ENCODE data around the gene AP5B1.

Gene AP5B1

DNA sequence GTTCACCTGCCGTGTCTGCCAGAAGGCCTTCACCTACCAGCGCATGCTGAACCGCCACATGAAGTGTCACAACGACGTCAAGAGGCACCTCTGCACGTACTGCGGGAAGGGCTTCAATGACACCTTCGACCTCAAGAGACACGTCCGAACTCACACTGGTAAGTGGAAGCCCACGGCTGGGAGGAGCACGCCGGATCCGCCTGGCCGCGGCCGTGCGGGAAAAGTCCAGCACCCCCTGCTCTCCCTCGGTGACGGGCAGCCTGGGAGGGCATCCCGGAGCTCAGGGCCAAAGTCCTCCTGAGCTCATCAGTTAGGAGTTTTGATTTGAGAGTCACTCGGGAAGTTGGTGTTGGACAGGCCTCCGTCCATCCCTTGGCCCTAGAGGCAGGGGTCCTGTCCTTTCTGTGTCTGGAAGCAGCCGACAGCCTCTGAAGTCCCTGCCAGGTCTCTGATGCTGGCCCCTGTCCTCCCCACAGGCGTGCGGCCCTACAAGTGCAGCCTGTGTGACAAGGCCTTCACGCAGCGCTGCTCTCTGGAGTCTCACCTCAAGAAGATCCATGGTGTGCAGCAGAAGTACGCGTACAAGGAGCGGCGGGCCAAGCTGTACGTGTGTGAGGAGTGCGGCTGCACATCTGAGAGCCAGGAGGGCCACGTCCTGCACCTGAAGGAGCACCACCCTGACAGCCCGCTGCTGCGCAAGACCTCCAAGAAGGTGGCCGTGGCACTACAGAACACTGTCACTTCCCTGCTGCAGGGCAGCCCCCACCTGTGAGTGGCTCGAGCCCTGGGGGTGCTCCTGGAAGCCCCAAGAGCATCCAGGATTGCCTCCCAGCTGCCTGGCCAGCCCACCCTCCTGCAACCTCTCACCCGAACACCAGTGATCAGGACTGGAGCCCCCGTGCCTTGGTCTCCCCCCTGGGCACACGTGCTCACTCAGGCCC, 14.1 kb upstream of the AP5B1 start (continued):
- TF ChIP-seq, protein P1, sequence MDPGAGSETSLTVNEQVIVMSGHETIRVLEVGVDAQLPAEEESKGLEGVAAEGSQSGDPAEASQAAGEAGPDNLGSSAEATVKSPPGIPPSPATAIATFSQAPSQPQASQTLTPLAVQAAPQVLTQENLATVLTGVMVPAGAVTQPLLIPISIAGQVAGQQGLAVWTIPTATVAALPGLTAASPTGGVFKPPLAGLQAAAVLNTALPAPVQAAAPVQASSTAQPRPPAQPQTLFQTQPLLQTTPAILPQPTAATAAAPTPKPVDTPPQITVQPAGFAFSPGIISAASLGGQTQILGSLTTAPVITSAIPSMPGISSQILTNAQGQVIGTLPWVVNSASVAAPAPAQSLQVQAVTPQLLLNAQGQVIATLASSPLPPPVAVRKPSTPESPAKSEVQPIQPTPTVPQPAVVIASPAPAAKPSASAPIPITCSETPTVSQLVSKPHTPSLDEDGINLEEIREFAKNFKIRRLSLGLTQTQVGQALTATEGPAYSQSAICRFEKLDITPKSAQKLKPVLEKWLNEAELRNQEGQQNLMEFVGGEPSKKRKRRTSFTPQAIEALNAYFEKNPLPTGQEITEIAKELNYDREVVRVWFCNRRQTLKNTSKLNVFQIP (CRISPR knock-in tag; IDR thresholded peaks at IDR 0.05; ENCODE audit: borderline replicate concordance, low read depth), result no peak
- TF ChIP-seq RARB (CRISPR knock-in tag; IDR thresholded peaks at IDR 0.05) (no peak), ZC3H10 (CRISPR knock-in tag; IDR thresholded peaks at IDR 0.05) (no peak), ESRRG (CRISPR knock-in tag; IDR thresholded peaks at IDR 0.05) (no peak), OSR1 (CRISPR knock-in tag; IDR thresholded peaks at IDR 0.05) (no peak), ZNF70 (CRISPR knock-in tag; IDR thresholded peaks at IDR 0.05) (no peak), ARNTL (CRISPR knock-in tag; IDR thresholded peaks at IDR 0.05; ENCODE audit: borderline replicate concordance, low read depth) (no peak), GLIS3 (CRISPR knock-in tag; IDR thresholded peaks at IDR 0.05) (no peak)

DNA sequence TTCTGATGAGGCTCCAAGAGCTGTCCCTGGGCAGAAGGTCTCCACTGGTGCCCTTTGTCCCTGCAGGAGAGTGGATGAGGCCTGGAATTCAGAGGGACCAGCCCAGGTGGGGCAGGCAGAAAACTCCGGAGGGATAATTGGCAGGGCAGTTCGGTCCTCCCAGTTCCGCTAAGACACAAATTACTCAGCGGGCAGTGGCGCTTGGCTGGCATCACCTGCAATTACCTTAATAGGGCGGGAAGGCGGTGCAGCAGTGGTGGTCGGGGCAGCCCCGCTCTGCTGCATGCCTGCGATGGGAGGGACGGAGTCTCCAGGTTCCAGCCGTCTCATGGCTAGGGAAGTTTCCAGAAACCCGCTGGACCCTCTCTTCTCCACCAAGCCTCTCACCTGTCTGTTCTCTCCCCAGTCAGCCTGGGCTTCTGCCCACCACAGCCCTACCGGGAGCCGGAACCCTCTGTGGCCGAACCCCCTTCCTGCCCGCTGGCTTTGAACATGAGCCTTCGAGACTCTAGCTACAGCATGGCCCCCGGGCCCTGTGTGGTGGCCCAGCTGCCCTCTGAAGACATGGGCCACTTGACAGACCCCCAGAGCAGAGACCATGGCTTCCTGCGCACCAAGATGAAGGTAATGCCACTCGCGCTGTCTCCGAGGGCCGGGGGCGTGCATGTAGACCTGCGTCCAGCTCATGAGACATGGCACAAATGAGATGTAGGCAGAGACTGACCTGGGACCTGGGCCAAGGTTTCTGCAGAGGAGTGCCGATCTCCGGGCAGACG, 13.0 kb upstream of the AP5B1 start:
- no peak for ATAC-seq
- TF ChIP-seq ARNTL (CRISPR knock-in tag; IDR thresholded peaks at IDR 0.05; ENCODE audit: borderline replicate concordance, low read depth) (no peak), ZNF70 (CRISPR knock-in tag; IDR thresholded peaks at IDR 0.05) (no peak), BACH2 (CRISPR knock-in tag; IDR thresholded peaks at IDR 0.05; ENCODE audit: borderline replicate concordance) (no peak), RARB (CRISPR knock-in tag; IDR thresholded peaks at IDR 0.05) (no peak), ZFP3 (CRISPR knock-in tag; IDR thresholded peaks at IDR 0.05) (no peak), TOX (CRISPR knock-in tag; IDR thresholded peaks at IDR 0.05; ENCODE audit: borderline replicate concordance) (no peak), ISL1 (CRISPR knock-in tag; IDR thresholded peaks at IDR 0.05) (no peak), ESRRG (CRISPR knock-in tag; IDR thresholded peaks at IDR 0.05) (no peak), ZNF8 (CRISPR knock-in tag; IDR thresholded peaks at IDR 0.05) (no peak), OSR1 (CRISPR knock-in tag; IDR thresholded peaks at IDR 0.05) (no peak), ZFP30 (CRISPR knock-in tag; IDR thresholded peaks at IDR 0.05) (no peak)
- TF ChIP-seq, protein P2, sequence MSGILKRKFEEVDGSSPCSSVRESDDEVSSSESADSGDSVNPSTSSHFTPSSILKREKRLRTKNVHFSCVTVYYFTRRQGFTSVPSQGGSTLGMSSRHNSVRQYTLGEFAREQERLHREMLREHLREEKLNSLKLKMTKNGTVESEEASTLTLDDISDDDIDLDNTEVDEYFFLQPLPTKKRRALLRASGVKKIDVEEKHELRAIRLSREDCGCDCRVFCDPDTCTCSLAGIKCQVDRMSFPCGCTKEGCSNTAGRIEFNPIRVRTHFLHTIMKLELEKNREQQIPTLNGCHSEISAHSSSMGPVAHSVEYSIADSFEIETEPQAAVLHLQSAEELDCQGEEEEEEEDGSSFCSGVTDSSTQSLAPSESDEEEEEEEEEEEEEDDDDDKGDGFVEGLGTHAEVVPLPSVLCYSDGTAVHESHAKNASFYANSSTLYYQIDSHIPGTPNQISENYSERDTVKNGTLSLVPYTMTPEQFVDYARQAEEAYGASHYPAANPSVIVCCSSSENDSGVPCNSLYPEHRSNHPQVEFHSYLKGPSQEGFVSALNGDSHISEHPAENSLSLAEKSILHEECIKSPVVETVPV (CRISPR knock-in tag; IDR thresholded peaks at IDR 0.05), result no peak
- TF ChIP-seq, protein P1 (CRISPR knock-in tag; IDR thresholded peaks at IDR 0.05; ENCODE audit: borderline replicate concordance, low read depth), result no peak
- TF ChIP-seq, protein P3, sequence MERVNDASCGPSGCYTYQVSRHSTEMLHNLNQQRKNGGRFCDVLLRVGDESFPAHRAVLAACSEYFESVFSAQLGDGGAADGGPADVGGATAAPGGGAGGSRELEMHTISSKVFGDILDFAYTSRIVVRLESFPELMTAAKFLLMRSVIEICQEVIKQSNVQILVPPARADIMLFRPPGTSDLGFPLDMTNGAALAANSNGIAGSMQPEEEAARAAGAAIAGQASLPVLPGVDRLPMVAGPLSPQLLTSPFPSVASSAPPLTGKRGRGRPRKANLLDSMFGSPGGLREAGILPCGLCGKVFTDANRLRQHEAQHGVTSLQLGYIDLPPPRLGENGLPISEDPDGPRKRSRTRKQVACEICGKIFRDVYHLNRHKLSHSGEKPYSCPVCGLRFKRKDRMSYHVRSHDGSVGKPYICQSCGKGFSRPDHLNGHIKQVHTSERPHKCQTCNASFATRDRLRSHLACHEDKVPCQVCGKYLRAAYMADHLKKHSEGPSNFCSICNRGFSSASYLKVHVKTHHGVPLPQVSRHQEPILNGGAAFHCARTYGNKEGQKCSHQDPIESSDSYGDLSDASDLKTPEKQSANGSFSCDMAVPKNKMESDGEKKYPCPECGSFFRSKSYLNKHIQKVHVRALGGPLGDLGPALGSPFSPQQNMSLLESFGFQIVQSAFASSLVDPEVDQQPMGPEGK (CRISPR knock-in tag; IDR thresholded peaks at IDR 0.05; ENCODE audit: borderline replicate concordance), result no peak
- TF ChIP-seq, protein P4, sequence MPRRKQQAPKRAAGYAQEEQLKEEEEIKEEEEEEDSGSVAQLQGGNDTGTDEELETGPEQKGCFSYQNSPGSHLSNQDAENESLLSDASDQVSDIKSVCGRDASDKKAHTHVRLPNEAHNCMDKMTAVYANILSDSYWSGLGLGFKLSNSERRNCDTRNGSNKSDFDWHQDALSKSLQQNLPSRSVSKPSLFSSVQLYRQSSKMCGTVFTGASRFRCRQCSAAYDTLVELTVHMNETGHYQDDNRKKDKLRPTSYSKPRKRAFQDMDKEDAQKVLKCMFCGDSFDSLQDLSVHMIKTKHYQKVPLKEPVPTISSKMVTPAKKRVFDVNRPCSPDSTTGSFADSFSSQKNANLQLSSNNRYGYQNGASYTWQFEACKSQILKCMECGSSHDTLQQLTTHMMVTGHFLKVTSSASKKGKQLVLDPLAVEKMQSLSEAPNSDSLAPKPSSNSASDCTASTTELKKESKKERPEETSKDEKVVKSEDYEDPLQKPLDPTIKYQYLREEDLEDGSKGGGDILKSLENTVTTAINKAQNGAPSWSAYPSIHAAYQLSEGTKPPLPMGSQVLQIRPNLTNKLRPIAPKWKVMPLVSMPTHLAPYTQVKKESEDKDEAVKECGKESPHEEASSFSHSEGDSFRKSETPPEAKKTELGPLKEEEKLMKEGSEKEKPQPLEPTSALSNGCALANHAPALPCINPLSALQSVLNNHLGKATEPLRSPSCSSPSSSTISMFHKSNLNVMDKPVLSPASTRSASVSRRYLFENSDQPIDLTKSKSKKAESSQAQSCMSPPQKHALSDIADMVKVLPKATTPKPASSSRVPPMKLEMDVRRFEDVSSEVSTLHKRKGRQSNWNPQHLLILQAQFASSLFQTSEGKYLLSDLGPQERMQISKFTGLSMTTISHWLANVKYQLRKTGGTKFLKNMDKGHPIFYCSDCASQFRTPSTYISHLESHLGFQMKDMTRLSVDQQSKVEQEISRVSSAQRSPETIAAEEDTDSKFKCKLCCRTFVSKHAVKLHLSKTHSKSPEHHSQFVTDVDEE (CRISPR knock-in tag; IDR thresholded peaks at IDR 0.05), result no peak

DNA sequence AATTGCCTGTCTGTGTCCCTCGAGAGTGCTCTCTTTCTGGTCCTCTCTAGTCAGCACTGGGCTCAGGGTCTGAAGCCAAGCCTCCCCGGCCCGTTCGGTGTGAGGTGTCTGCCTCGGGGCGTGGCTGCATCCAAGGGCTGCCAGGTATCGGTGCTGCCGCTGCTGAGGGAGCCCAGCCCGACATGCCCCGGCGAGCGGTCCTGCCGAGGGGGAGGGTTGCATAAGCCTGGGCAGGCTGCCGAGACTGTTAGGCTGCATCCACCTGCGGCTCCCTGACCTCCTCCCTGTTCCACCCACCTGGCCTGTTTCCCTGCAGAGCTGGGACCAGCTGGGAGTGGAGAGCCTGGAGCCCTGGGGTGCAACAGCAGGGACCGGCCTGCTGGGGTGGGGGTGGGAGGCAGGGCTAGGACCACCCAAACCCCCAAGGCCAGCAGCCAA, 12.4 kb upstream of the AP5B1 start:
- TF ChIP-seq CSDC2 (CRISPR knock-in tag; IDR thresholded peaks at IDR 0.05) (no peak), BACH2 (CRISPR knock-in tag; IDR thresholded peaks at IDR 0.05; ENCODE audit: borderline replicate concordance) (no peak), ZC3H10 (CRISPR knock-in tag; IDR thresholded peaks at IDR 0.05) (no peak), ZNF565 (CRISPR knock-in tag; conservative IDR thresholded peaks at IDR 0.05; ENCODE audit: low read depth) (no peak), TCF4 (CRISPR knock-in tag; IDR thresholded peaks at IDR 0.05; ENCODE audit: borderline replicate concordance) (no peak), RARB (CRISPR knock-in tag; IDR thresholded peaks at IDR 0.05) (no peak), ZNF8 (CRISPR knock-in tag; IDR thresholded peaks at IDR 0.05) (no peak)
- TF ChIP-seq, protein P3 (CRISPR knock-in tag; IDR thresholded peaks at IDR 0.05; ENCODE audit: borderline replicate concordance), result no peak
- TF ChIP-seq, protein P5, sequence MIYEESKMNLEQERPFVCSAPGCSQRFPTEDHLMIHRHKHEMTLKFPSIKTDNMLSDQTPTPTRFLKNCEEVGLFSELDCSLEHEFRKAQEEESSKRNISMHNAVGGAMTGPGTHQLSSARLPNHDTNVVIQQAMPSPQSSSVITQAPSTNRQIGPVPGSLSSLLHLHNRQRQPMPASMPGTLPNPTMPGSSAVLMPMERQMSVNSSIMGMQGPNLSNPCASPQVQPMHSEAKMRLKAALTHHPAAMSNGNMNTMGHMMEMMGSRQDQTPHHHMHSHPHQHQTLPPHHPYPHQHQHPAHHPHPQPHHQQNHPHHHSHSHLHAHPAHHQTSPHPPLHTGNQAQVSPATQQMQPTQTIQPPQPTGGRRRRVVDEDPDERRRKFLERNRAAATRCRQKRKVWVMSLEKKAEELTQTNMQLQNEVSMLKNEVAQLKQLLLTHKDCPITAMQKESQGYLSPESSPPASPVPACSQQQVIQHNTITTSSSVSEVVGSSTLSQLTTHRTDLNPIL (CRISPR knock-in tag; IDR thresholded peaks at IDR 0.05; ENCODE audit: low read depth), result no peak
- no peak for ATAC-seq
